MM.1S (cell line): ENCODE measurements around the gene HDAC7.

Source experiments
- CTCF ChIP-seq: fragments of 300-600 bp; sonication (generic); IDR thresholded peaks from 2 replicates; pipeline ENCODE4 v1.5.1; 2016; ENCODE audit warnings: antibody characterized with exemption, low read length, mixed read lengths
- EZH2 ChIP-seq: fragments of 300-600 bp; sonication (generic); optimal IDR thresholded peaks from 2 replicates; pipeline ENCODE3; 2017; ENCODE audit warnings: low read depth, mild to moderate bottlenecking, antibody characterized with exemption, low read length, mixed read lengths

DNA sequence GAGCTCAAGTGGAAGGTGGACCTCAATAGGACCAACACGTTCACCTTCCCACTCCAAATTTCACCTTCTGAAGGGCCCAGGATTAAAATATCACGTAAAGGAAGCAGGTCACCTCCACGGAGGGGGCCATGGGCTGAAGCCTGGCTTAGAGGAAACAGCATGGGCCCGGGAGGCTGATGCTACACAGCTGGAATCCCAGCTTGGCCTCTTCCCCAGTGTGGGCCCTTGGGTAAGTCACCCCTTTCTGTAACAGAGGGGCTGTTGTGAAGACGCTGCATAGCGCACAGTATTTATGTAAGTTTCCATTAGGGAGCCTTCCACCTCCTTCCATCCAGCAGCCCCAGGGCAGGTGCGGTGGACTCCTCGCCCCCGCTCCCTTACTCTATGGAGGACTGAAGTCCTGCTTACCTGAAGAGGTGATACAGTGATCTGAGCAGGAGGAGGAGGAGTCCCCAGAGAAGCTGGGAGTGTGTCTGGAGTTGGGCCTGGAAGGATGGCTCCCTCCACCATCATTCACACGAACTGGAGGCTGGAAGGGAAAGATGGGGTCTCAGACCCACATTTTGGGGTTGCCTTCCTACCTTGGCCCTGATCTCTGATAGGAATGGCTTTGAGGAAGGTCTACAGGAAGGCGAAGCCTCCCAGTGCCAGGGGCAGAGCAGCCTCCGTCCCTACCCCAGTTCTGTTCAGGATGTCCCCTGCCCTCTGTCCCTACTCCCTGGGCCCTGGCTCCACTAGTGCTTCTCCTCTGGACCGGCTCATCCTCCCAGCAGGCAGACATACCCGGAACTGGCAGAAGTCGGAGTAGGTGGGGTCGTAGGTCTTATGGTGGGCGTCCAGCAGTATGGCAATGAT lies 37.2 kb upstream of the HDAC7 start:
- TF ChIP-seq CTCF (no peak), EZH2 (no peak)
